B cell (primary cell): ENCODE results near the gene EPHA2. TPM values are rescaled to one million over a fixed set of nuclear protein-coding genes. Genes with fewer than 3 reads are reported as not detected.

ENCODE experiments used
- ATAC-seq: fragments of 200-7000 bp; cut with Tn5 transposase; one replicate; pipeline ENCODE4 v1.10.0; 2021; ENCODE audit warnings: low read depth, mild to moderate bottlenecking, moderate number of reproducible peaks, moderate library complexity
- CTCF ChIA-PET: fragments of 350-600 bp; sonication (Branson Sonifier 250); formaldehyde crosslinking; loops from one replicate; lab custom pipeline; 2021; ENCODE audit warnings: antibody characterized with exemption, inconsistent platforms; lab: Charles Lee
- POLR2A ChIA-PET: fragments of 350-600 bp; sonication (Branson Sonifier 250); formaldehyde crosslinking; loops from one replicate; lab custom pipeline; 2021; ENCODE audit warnings: antibody characterized with exemption; lab: Charles Lee
- DNase-seq: peaks from one replicate; pipeline ENCODE4 v3.0.0; 2013
- H2AFZ ChIP-seq: 2 replicates; pipeline ENCODE4 v1.6.1; 2012; ENCODE audit warnings: mild to moderate bottlenecking, low read depth, low read length; ENCODE audit not compliant: insufficient read depth, poor library complexity, severe bottlenecking
- H3K27ac ChIP-seq, 2 donors: 1 replicate in 1 of 2; 2 replicates in 1 of 2; pipeline ENCODE4 v1.5.1; 2012 to 2013; ENCODE audit warnings: low read length in 2 of 2, mild to moderate bottlenecking in 2 of 2, moderate library complexity in 1 of 2
- H3K27me3 ChIP-seq, 4 experiments: fragments of 200-600 bp in 1 of 4; sonication (generic) in 1 of 4; replicated peaks in 1 of 4; 1 replicate in 2 of 4; 2 replicates in 2 of 4; pipeline versions ENCODE4 v1.6.1 to v1.7.0; 2013 to 2016; ENCODE audit warnings: low read length in 3 of 4, mild to moderate bottlenecking in 2 of 4, mixed read lengths in 1 of 4, moderate library complexity in 1 of 4; ENCODE audit not compliant: insufficient read depth in 4 of 4, control insufficient read depth in 3 of 4; ENCODE audit errors: control extremely low read depth in 1 of 4
- H3K36me3 ChIP-seq, 2 experiments: replicated peaks in 1 of 2; 1 replicate in 1 of 2; 2 replicates in 1 of 2; pipeline versions ENCODE4 v1.6.1 to v1.7.1; 2013; ENCODE audit warnings: low read length in 1 of 2; ENCODE audit not compliant: insufficient read depth in 2 of 2, control insufficient read depth in 1 of 2; ENCODE audit errors: control extremely low read depth in 1 of 2, extremely low read depth in 1 of 2
- H3K4me1 ChIP-seq, 2 donors: fragments of 200-600 bp in 1 of 2; sonication (generic) in 1 of 2; 1 replicate in 1 of 2; 2 replicates in 1 of 2; pipeline versions ENCODE4 v1.5.1 to v1.6.1; 2013 to 2017; ENCODE audit warnings: low read length in 2 of 2; ENCODE audit not compliant: control insufficient read depth in 2 of 2, insufficient read depth in 2 of 2
- H3K4me2 ChIP-seq: replicated peaks from 2 replicates; pipeline ENCODE3; 2012; ENCODE audit warnings: mild to moderate bottlenecking, low read depth, low read length; ENCODE audit not compliant: poor library complexity, severe bottlenecking
- H3K4me3 ChIP-seq, 5 experiments: fragments of 200-600 bp in 1 of 5; sonication (generic) in 1 of 5; 1 replicate in 3 of 5; 2 replicates in 2 of 5; pipeline versions ENCODE4 v1.5.1 to v1.7.0; 2011 to 2016; ENCODE audit warnings: low read length in 4 of 5, mild to moderate bottlenecking in 4 of 5, low read depth in 2 of 5, control low read depth in 1 of 5, moderate library complexity in 1 of 5; ENCODE audit not compliant: insufficient read depth in 1 of 5; ENCODE audit errors: control extremely low read depth in 1 of 5, extremely low read depth in 1 of 5
- H3K79me2 ChIP-seq: fragments of 200-600 bp; sonication (generic); one replicate; pipeline ENCODE4 v1.6.0; 2016; ENCODE audit warnings: low read length; ENCODE audit not compliant: control insufficient read depth, insufficient read depth
- H3K9ac ChIP-seq: fragments of 200-600 bp; sonication (generic); 2 replicates; pipeline ENCODE4 v1.6.1; 2017; ENCODE audit warnings: mild to moderate bottlenecking, low read length, moderate library complexity
- H3K9me3 ChIP-seq, 3 donors: one replicate each; pipeline versions ENCODE4 v1.6.1 to v1.7.1; 2013; ENCODE audit warnings: low read length in 2 of 3; ENCODE audit not compliant: control insufficient read depth in 2 of 3, insufficient read depth in 1 of 3; ENCODE audit errors: control extremely low read depth in 1 of 3
- H4K20me1 ChIP-seq: 2 replicates; pipeline ENCODE4 v1.6.0; 2012; ENCODE audit warnings: mild to moderate bottlenecking, low read length; ENCODE audit not compliant: insufficient read depth, control insufficient read depth, poor library complexity, severe bottlenecking
- H3K27ac Mint-ChIP-seq: one replicate; pipeline ENCODE4 v1.8.0; 2021; ENCODE audit warnings: mixed read lengths
- H3K27me3 Mint-ChIP-seq: one replicate; pipeline ENCODE4 v1.8.0; 2021; ENCODE audit warnings: mixed read lengths
- H3K4me1 Mint-ChIP-seq: one replicate; pipeline ENCODE4 v1.8.0; 2021; ENCODE audit warnings: mixed read lengths
- H3K4me3 Mint-ChIP-seq: one replicate; pipeline ENCODE4 v1.8.0; 2021; ENCODE audit warnings: mixed read lengths
- H3K9me3 Mint-ChIP-seq: one replicate; pipeline ENCODE4 v1.8.0; 2022; ENCODE audit warnings: mixed read lengths; ENCODE audit not compliant: insufficient read depth
- EZH2 ChIP-seq: IDR thresholded peaks from 2 replicates; pipeline ENCODE4 v1.6.1; 2012; ENCODE audit warnings: borderline replicate concordance, low read depth, mild to moderate bottlenecking, moderate library complexity, low read length; ENCODE audit not compliant: insufficient read depth, poor library complexity, severe bottlenecking
- WGBS: methylation state at CpG from one replicate; pipeline ENCODE4 v1.1.5; 2013; ENCODE audit warnings: missing lambda C conversion rate; ENCODE audit not compliant: insufficient coverage; 5-methylcytosine and 5-hydroxymethylcytosine counted together
- intact Hi-C: fragments of 100-400 bp; cut with micrococcal nuclease; formaldehyde crosslinking; loops from one replicate; pipeline ENCODE4 v1.10.0; 2022
- polyA plus RNA-seq: library from polyadenylated mRNA; depleted of rRNA; stranded (reverse); fragments of >200 nt; gene quantifications from 2 replicates; pipeline ENCODE4 v1.2.3, GENCODE V29; 2012
- total RNA-seq, 2 donors: library from RNA; stranded (reverse); fragments of 120-200 nt in 1 of 2; gene quantifications; 1 replicate in 1 of 2; 2 replicates in 1 of 2; pipeline versions ENCODE4 v1.2.3 to v1.2.4, GENCODE V29; 2013 to 2022
- TF ChIP-seq, protein P1 (sequence below): fragments of 200-600 bp; IDR thresholded peaks from one replicate; pipeline ENCODE4 v1.8.0; 2022; ENCODE audit warnings: antibody characterized with exemption, mild to moderate bottlenecking

Gene EPHA2
- total and polyA plus RNA-seq, 2 donors (not counting 1 experiment from before 2014, with no cell fraction given) = 0.12 TPM; not detected in 1

DNA sequence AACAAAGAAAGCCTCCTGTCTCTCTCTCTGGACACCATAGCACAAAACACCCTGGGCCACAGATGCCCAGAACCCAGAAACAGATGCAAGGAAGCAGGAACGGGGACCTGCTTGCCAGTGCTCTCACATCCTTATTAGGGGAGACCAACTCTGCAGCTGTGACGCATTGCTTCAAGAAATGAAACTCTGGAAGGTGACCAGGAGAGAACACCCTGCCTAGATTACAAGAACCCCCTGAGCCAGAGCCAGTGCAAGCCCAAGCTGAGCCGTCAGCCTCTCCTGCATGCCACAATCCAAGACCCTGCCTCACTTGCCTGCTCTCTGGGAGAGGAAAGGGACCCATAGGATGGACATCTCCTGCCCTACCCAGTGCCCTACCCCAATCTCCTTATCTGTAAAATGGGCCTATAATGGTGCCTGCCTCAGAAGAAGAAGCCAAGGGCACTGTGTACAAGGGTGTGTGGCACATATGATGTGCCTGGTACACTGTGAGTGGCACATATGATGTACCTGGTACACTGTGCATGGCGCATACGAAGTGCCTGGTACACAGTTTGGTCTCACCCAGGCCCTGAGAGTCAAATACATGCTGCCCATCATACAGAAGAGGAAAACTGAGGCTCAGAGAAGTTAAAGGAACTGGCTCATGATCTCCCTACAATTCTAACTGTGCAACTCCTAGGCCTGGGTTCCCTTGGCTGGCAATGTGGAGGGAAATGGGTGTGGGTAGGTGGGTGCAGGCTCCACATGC lies 65.6 kb downstream of the EPHA2 start:
- DNase-seq (peak; percentile 2), ATAC-seq (no peak)
- Histone ChIP-seq H3K9ac (no peak overlapping the region), H3K79me2 (no peaks in the 10 kb centered on the region), H3K4me3 (no peak overlapping the region), H4K20me1 (no peaks in the 10 kb centered on the region), H3K27me3 (peaks cover 0 to 10% (median 0%) of the 10 kb centered on the region in 4 experiments), H3K9me3 (no peaks in the 10 kb centered on the region), H3K27ac (no peak overlapping the region), H3K4me1 (no peaks in the 10 kb centered on the region), H3K36me3 (no peaks in the 10 kb centered on the region), H2AFZ (no peak overlapping the region), H3K4me2 (no peak overlapping the region)
- peaks cover 20% of the 10 kb centered on the region for H3K27me3 Mint-ChIP-seq
- no peaks in the 10 kb centered on the region for H3K9me3 Mint-ChIP-seq
- no peaks in the 10 kb centered on the region for H3K4me1 Mint-ChIP-seq
- H3K4me3 Mint-ChIP-seq = no peak overlapping the region
- H3K27ac Mint-ChIP-seq = no peak overlapping the region
- CTCF ChIA-PET = no interaction called here
- TF ChIP-seq, protein P1, sequence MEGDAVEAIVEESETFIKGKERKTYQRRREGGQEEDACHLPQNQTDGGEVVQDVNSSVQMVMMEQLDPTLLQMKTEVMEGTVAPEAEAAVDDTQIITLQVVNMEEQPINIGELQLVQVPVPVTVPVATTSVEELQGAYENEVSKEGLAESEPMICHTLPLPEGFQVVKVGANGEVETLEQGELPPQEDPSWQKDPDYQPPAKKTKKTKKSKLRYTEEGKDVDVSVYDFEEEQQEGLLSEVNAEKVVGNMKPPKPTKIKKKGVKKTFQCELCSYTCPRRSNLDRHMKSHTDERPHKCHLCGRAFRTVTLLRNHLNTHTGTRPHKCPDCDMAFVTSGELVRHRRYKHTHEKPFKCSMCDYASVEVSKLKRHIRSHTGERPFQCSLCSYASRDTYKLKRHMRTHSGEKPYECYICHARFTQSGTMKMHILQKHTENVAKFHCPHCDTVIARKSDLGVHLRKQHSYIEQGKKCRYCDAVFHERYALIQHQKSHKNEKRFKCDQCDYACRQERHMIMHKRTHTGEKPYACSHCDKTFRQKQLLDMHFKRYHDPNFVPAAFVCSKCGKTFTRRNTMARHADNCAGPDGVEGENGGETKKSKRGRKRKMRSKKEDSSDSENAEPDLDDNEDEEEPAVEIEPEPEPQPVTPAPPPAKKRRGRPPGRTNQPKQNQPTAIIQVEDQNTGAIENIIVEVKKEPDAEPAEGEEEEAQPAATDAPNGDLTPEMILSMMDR = no peak
- TF ChIP-seq EZH2 = no peak
- POLR2A ChIA-PET = interaction anchor here (0.6 kb wide), 1 partner anchor 147 kb away, joined by 3 read pairs; the partner anchor contains the start of gene CPLANE2
- 74% methylated on average over 5 of the region's 5 CpGs for WGBS
- intact Hi-C loops = no loop called here

DNA sequence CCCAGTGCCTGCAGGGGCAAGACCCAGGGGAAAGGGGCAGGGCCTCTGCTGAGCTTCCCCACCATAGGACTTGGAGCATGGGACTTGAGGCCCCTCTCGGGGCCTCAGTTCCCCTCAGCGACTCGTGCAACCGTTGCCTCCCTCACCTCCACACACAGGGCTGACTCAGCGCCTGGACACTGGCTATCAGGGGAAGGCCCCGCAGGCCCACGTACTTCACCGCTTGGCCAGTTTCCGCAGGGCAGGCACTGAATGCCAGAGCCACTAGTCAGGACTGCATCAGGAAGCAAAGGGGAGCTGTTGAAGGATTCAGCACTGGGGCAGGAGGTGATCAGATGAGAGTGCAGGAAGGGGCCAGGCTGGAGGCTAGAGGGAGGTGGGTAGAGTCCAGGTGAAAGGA lies 66.9 kb downstream of the EPHA2 start:
- H3K27me3 ChIP-seq = peaks cover 0 to 10% (median 0%) of the 10 kb centered on the region in 4 experiments
- H3K27ac ChIP-seq = no peak overlapping the region
- H3K4me3 ChIP-seq = no peak overlapping the region
- Mint-ChIP-seq H3K9me3 (no peaks in the 10 kb centered on the region), H3K27ac (no peak overlapping the region), H3K27me3 (peaks cover 15% of the 10 kb centered on the region), H3K4me1 (no peaks in the 10 kb centered on the region), H3K4me3 (no peak overlapping the region)
- H3K79me2 ChIP-seq = no peaks in the 10 kb centered on the region
- H3K4me2 ChIP-seq = no peak overlapping the region
- no peaks in the 10 kb centered on the region for H3K9me3 ChIP-seq
- ChIA-PET CTCF (interaction anchor here (1.0 kb wide), 1 partner anchor 11 kb away, joined by 3 read pairs; no protein-coding TSS in a partner anchor), POLR2A (interaction anchor here (0.8 kb wide), 1 partner anchor 278 kb away, joined by 4 read pairs; the partner anchor contains the start of gene SZRD1)
- TF ChIP-seq, protein P1 = no peak
- TF ChIP-seq EZH2 = no peak
- no peaks in the 10 kb centered on the region for H4K20me1 ChIP-seq
- no peak for ATAC-seq
- no peak for DNase-seq
- 82% methylated on average over 8 of the region's 9 CpGs for WGBS
- H3K9ac ChIP-seq = no peak overlapping the region
- H3K36me3 ChIP-seq = no peaks in the 10 kb centered on the region
- H3K4me1 ChIP-seq = no peaks in the 10 kb centered on the region
- intact Hi-C loops = no loop called here
- H2AFZ ChIP-seq = no peak overlapping the region
